ENCODE measurements around the gene CORO1A. TPM values are rescaled to one million over a fixed set of nuclear protein-coding genes. Genes with fewer than 3 reads are reported as not detected.
"Not testable (repeated sequence)": the region's sequence is repeated elsewhere in the genome, so short reads cannot be mapped to it uniquely, and the experiment has no call there.

CORO1A gene
- total RNA-seq, 1 experiment from 2014 or later: 7.0 TPM

DNA sequence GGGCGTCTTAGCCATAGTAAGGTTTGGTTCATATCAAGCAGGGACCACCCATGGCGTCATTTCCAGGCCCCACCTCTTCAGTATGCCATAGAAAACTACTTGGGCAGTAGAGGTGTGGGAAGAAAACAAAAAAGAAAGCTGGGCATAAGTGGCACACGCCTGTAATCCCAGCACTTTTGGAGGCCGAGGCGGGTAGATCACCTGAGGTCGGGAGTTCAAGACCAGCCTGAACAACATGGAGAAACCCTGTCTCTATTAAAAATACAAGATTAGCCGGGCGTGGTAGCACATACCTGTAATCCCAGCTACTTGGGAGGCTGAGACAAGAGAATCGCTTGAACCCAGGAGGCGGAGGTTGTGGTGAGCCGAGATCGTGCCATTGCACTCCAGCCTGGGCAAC, 7.8 kb downstream of the CORO1A start:
- H3K36me3 ChIP-seq (ENCODE audit: control insufficient read depth in 1 of 2, insufficient read depth in 2 of 2, low read length in 2 of 2); H3K4me3 ChIP-seq (replicated peaks in 1 of 2; ENCODE audit: low read depth in 1 of 2, low read length in 2 of 2); H3K9me2 ChIP-seq (ENCODE audit: insufficient read depth); ATAC-seq; RAD21 ChIA-PET (ENCODE audit: low non-redundant PET in 1 of 2, low total read pairs in 2 of 2, uncharacterized antibody in 2 of 2, unreplicated experiment in 2 of 2); H3K9me3 ChIP-seq (ENCODE audit: control insufficient read depth in 1 of 2, insufficient read depth in 1 of 2, low read depth in 1 of 2, low read length in 2 of 2); H3K9ac ChIP-seq (ENCODE audit: low read length); BruUV-seq (replicated peaks); POLR2A ChIA-PET; CTCF ChIA-PET; H3K79me2 ChIP-seq (ENCODE audit: insufficient read depth, low read length); H3K4me2 ChIP-seq (ENCODE audit: low read length); DNase-seq (ENCODE audit: low read depth, low spot score); H2AFZ ChIP-seq (ENCODE audit: low read depth, low read length, poor library complexity, severe bottlenecking); H3K27ac ChIP-seq (ENCODE audit: low read depth, low read length); H4K20me1 ChIP-seq (ENCODE audit: insufficient read depth); H3K27me3 ChIP-seq (ENCODE audit: insufficient read depth, low read length); intact Hi-C loops (cut with micrococcal nuclease): not testable (repeated sequence)
- peaks cover 0 to 12% of the 10 kb centered on the region in 2 experiments; a peak in 2 of 4 replicates for H3K4me1 ChIP-seq (ENCODE audit: control insufficient read depth in 1 of 2, insufficient read depth in 2 of 2, low read length in 2 of 2)

DNA sequence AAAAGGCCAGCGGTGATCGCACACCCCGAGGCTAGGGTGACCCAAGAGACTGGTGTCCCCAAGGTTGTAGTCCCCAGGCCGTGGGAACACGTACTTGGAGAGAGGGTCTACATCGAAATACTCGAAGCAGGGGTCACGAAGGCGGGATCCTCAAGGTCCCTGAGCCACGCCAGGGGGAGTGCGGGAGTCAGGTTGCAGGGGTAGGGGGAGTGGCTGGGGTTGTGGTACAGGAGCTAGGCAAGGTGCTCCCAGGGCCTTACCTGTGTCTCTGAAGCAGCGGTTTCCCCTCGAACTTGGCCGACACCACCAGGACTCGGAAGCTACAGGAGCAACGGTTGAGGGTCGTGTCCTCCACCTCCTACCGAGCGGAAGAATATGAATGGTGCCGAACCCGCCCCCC, 9.7 kb downstream of the CORO1A start:
- H3K79me2 ChIP-seq (ENCODE audit: insufficient read depth, low read length); DNase-seq (ENCODE audit: low read depth, low spot score); H3K9ac ChIP-seq (ENCODE audit: low read length); H4K20me1 ChIP-seq (ENCODE audit: insufficient read depth); H3K27me3 ChIP-seq (ENCODE audit: insufficient read depth, low read length); POLR2A ChIA-PET; H3K4me3 ChIP-seq (replicated peaks in 1 of 2; ENCODE audit: low read depth in 1 of 2, low read length in 2 of 2); H3K4me2 ChIP-seq (ENCODE audit: low read length); H3K4me1 ChIP-seq (ENCODE audit: control insufficient read depth in 1 of 2, insufficient read depth in 2 of 2, low read length in 2 of 2); BruUV-seq (replicated peaks); H3K9me2 ChIP-seq (ENCODE audit: insufficient read depth); H2AFZ ChIP-seq (ENCODE audit: low read depth, low read length, poor library complexity, severe bottlenecking); H3K27ac ChIP-seq (ENCODE audit: low read depth, low read length); intact Hi-C loops (cut with micrococcal nuclease); RAD21 ChIA-PET (ENCODE audit: low non-redundant PET in 1 of 2, low total read pairs in 2 of 2, uncharacterized antibody in 2 of 2, unreplicated experiment in 2 of 2); H3K36me3 ChIP-seq (ENCODE audit: control insufficient read depth in 1 of 2, insufficient read depth in 2 of 2, low read length in 2 of 2); H3K9me3 ChIP-seq (ENCODE audit: control insufficient read depth in 1 of 2, insufficient read depth in 1 of 2, low read depth in 1 of 2, low read length in 2 of 2); CTCF ChIA-PET: not testable (repeated sequence)
- peak; percentile 56 for ATAC-seq

DNA sequence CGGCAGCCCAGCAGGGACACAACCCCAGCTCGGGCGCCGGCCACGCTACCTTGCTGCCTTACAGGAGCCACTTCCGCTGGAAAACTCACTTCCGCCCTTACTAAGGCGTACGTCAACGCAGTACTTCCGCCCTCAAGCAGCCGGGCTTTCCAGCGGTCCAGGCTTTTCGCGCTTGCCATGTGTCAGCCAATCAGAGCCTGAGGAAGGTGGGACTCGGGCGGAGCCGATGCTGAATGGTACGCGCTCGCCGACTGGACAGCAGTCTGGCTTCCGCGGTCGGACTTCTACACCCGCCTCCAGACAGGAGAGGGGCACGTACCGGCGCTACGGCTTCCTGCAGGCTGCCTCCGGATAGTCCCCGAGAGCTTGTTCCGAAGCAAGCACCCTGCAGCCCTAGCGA, 10.2 kb downstream of the CORO1A start, which contains the start of the genes BOLA2B and SLX1A:
Gene BOLA2B (minus strand): TSS at position 52 of the 400 bp plus-strand sequence. CDS start 71 bp downstream, outside the sequence.
Gene SLX1A (plus strand): TSS at position 261 of the 400 bp plus-strand sequence. CDS start 210 bp downstream, outside the sequence.
- Histone ChIP-seq H3K4me2 (ENCODE audit: low read length) (peak within 1 kb of the TSS; percentile 47), H3K9ac (ENCODE audit: low read length) (peak within 1 kb of the TSS; percentile 41; the same call in 1 of the 2 replicates), H3K4me3 (replicated peaks in 1 of 2; ENCODE audit: low read depth in 1 of 2, low read length in 2 of 2) (peak within 1 kb of the TSS; percentile 37 to 39; a peak in 3 of 4 replicates)
- DNase-seq (ENCODE audit: low read depth, low spot score); H3K79me2 ChIP-seq (ENCODE audit: insufficient read depth, low read length); H3K4me1 ChIP-seq (ENCODE audit: control insufficient read depth in 1 of 2, insufficient read depth in 2 of 2, low read length in 2 of 2); H3K27ac ChIP-seq (ENCODE audit: low read depth, low read length); BruUV-seq (replicated peaks); H3K9me2 ChIP-seq (ENCODE audit: insufficient read depth); H4K20me1 ChIP-seq (ENCODE audit: insufficient read depth); H3K36me3 ChIP-seq (ENCODE audit: control insufficient read depth in 1 of 2, insufficient read depth in 2 of 2, low read length in 2 of 2); RAD21 ChIA-PET (ENCODE audit: low non-redundant PET in 1 of 2, low total read pairs in 2 of 2, uncharacterized antibody in 2 of 2, unreplicated experiment in 2 of 2); H2AFZ ChIP-seq (ENCODE audit: low read depth, low read length, poor library complexity, severe bottlenecking); CTCF ChIA-PET; H3K27me3 ChIP-seq (ENCODE audit: insufficient read depth, low read length); intact Hi-C loops (cut with micrococcal nuclease); POLR2A ChIA-PET; H3K9me3 ChIP-seq (ENCODE audit: control insufficient read depth in 1 of 2, insufficient read depth in 1 of 2, low read depth in 1 of 2, low read length in 2 of 2): not testable (repeated sequence)
- ATAC-seq: peak; percentile 88

DNA sequence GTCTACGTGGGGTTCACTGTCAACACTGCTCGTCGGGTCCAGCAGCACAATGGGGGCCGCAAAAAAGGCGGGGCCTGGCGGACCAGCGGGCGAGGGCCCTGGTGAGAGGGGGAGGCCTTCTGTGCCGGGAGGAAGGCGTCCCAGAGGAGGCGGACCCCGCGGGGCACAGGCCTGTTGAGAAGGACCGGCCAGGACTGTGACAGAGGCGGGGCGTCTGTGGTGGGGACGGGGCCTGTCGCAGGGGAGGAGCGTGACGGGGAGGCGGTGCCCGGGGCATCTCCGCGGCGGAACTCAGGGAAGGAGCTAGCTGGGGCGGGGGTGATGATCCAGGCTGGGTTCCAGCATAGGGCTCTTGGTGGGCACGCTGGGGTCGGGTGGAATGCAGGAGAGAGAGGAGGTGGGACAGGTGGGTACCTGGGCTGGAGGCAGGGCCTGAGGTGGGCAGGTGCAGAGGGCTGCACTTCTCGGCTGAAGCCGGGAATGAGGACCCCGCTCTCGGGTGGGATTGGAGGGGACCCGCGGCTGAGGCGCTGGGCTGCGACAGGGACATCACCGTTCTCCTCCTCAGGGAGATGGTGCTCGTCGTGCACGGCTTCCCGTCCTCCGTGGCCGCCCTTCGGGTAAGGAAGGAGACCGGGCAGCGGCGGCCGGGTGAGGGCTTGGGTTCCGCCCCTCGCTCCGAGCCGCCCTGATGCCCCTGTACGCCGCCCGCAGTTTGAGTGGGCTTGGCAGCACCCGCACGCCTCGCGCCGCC, 10.9 kb downstream of the CORO1A start:
- BruUV-seq (replicated peaks): TSS peak; percentile 96
- H4K20me1 ChIP-seq (ENCODE audit: insufficient read depth); DNase-seq (ENCODE audit: low read depth, low spot score); intact Hi-C loops (cut with micrococcal nuclease); H3K4me1 ChIP-seq (ENCODE audit: control insufficient read depth in 1 of 2, insufficient read depth in 2 of 2, low read length in 2 of 2); H3K79me2 ChIP-seq (ENCODE audit: insufficient read depth, low read length); H3K36me3 ChIP-seq (ENCODE audit: control insufficient read depth in 1 of 2, insufficient read depth in 2 of 2, low read length in 2 of 2); POLR2A ChIA-PET; RAD21 ChIA-PET (ENCODE audit: low non-redundant PET in 1 of 2, low total read pairs in 2 of 2, uncharacterized antibody in 2 of 2, unreplicated experiment in 2 of 2); H3K9me2 ChIP-seq (ENCODE audit: insufficient read depth); H2AFZ ChIP-seq (ENCODE audit: low read depth, low read length, poor library complexity, severe bottlenecking); H3K27ac ChIP-seq (ENCODE audit: low read depth, low read length); H3K27me3 ChIP-seq (ENCODE audit: insufficient read depth, low read length); H3K9me3 ChIP-seq (ENCODE audit: control insufficient read depth in 1 of 2, insufficient read depth in 1 of 2, low read depth in 1 of 2, low read length in 2 of 2); CTCF ChIA-PET: not testable (repeated sequence)
- peak overlapping the region; percentile 37 to 39; a peak in 3 of 4 replicates for H3K4me3 ChIP-seq (replicated peaks in 1 of 2; ENCODE audit: low read depth in 1 of 2, low read length in 2 of 2)
- peak overlapping the region; percentile 47 for H3K4me2 ChIP-seq (ENCODE audit: low read length)
- peak; percentile 78 for ATAC-seq
- H3K9ac ChIP-seq (ENCODE audit: low read length): peak overlapping the region; percentile 41; the same call in 1 of the 2 replicates
